Muscle of arm (tissue), 12 donors: ENCODE results near the gene ENPP3. TPM values are rescaled to one million over a fixed set of nuclear protein-coding genes. Genes with fewer than 3 reads are reported as not detected.

Source experiments
- polyA plus RNA-seq, 12 donors: library from polyadenylated mRNA; unstranded; fragments of 120-200 nt; gene quantifications; one replicate each; pipeline ENCODE4 v1.2.1, GENCODE V29; 2013; ENCODE audit not compliant: insufficient read length in 12 of 12

ENPP3 gene
- polyA plus RNA-seq, 12 donors: 0.15 to 0.94 (median 0.42) TPM; not detected in 2

Other genes starting within 250 kb of the ENPP3 start
- gene ARG1, start 64.1 kb upstream of the ENPP3 start, polyA plus RNA-seq: 1 to 10 TPM in 5 of 12 donors, under 1 TPM in 5, not detected in 2; 0.44 to 2.6 (median 0.93) TPM
- 10 to 100 TPM in 11 of 12 donors, not detected in 1; 12.2 to 36.4 (median 25.9) TPM for gene MED23, start 9.1 kb upstream of the ENPP3 start, polyA plus RNA-seq
- 1 to 10 TPM in 1 of 12 donors, under 1 TPM in 1, not detected in 10; 0.36 to 1.0 TPM for gene OR2A4, start 64.1 kb downstream of the ENPP3 start, polyA plus RNA-seq
- gene CTAGE9, start 73.7 kb downstream of the ENPP3 start, polyA plus RNA-seq: not detected
- gene ENPP1, start 170.7 kb downstream of the ENPP3 start, polyA plus RNA-seq: 10 to 100 TPM; 13.1 to 92.7 (median 20.0) TPM